Activated CD4-positive, CD25-positive, alpha-beta regulatory T cell treated with anti-CD3 and anti-CD28 coated beads, Interleukin-2, amount 50 U/mL, for 16 hours (primary cell): ENCODE results near the gene OMG.
"Not testable (repeated sequence)": the region's sequence is repeated elsewhere in the genome, so short reads cannot be mapped to it uniquely, and the experiment has no call there.

Experiments used
- DNase-seq: peaks from one replicate; pipeline ENCODE4 v3.0.0-alpha.2; 2020; ENCODE audit warnings: low read depth, low spot score

The OMG gene

GRCh38 chr17:31308372-31309334, 11.6 kb upstream of the OMG start:
- no peak for DNase-seq

GRCh38 chr17:31307640-31308039, 10.6 kb upstream of the OMG start:
- DNase-seq: no peak

DNA sequence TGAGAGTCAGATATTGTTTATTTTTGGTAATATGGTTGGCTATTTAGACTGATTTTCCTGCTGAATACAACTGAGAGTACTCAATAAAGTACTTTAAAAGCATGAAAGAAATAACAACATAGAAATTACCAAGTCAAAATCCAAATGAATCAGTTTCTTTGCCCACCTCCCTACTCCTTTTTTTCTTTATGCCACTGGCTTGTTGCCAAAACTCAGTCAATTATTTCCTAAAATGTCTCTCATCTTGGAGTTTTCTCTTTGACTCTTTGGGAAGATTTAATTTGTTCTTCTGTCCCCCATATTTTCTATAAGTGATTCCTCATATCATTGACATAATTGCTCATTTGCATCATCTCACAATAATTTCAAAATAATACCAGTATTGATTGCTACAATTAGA, 2.6 kb upstream of the OMG start:
- DNase-seq: no peak

- DNase-seq: no peak
Observed at GRCh38 chr17:31296142-31296541, 897 bp downstream of the OMG start.

DNA sequence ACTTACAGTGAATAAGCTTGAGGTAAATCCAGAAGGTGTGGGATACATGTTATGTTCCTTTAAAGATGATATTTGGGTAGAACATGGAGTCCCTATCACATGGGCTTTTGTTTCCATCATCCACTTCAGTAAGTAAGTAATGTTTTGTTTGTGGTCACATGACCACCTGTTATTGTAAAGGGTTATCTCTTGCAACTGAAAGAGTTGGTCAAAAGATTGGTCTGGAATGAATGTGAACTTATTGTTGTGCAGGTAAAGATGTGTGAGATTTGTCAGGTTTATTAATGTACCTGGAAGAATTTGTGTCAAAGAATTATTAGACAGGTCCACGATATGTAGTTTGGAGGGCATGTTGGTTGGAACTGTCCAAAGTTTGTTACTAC, 1.6 kb downstream of the OMG start:
- DNase-seq: no peak

GRCh38 chr17:31294820-31295488, 2.1 kb downstream of the OMG start:
- no peak for DNase-seq

DNA sequence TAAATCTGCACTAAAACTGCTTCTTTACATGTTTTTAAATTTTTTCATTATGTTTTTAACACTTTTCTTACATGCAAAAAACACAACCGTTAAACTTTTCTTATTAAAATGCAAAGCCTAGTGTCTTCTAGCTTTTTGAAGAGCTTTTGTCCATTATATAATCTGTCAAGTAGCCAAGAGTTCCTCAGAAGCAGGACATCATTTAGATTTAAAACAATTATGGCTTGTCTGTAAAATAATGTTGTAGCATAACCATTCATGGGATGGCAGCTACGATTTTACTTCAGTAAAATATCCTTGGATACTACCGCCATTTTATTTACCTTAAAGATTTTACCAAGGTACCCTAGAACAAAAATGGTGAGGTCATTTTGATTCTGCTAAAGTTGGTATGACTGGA, 2.8 kb downstream of the OMG start:
- no peak for DNase-seq

DNA sequence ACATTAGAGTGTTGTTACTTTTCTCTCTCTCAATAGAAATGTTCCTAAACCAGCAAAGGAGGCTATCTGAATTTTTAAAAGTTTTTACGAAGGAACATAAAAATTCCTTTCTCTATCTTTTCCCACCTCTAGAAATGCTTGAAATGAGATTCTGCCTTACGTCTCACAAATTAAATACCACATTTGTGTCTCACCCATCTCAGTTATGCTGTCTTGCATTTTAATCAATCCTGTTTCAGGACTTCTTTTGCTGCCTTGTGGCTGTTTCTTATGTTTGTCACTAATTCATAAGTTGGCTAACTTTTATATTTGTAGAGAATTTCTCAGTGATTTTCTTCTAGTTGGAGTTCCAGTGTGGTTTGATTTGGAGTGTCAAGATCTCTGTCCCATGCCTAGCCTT, 3.5 kb downstream of the OMG start:
- DNase-seq: no peak

- DNase-seq: no peak
Observed at GRCh38 chr17:31291820-31292219, 5.2 kb downstream of the OMG start.

DNA sequence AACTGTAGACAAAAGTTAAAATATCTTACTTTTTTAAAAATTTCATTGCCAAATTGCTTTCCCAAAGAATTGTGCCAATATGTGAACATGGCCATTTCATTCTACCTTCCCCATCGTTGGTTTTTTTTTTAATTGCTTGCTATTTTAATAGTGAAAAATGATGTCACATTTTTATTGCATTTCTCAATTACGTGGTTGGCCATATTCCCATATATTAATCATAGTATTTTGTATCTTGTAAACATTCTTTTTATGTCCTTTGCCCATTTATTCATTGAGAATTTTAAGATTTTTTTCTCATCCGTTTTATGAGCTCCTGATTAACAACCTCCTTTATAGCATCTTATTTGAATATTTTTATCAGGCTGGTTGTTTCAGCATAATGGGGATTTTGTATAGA, 7.2 kb downstream of the OMG start:
- no peak for DNase-seq

DNA sequence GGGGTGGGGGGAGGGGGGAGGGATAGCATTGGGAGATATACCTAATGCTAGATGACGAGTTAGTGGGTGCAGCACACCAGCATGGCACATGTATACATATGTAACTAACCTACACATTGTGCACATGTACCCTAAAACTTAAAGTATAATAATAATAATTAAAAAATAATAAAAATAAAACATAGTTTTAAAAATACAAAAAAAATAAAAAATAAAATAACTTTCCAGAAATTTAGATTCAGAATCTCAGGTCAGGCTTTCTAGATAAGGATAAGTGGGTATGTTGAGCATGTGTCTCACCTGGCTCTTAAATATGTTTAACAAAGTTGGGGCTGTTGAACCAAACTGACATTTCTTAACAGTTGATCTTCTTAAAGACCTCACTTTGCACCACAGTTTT, 9.1 kb downstream of the OMG start:
- DNase-seq: not testable (repeated sequence)

GRCh38 chr17:31286587-31286986, 10.5 kb downstream of the OMG start:
- DNase-seq: no peak

DNA sequence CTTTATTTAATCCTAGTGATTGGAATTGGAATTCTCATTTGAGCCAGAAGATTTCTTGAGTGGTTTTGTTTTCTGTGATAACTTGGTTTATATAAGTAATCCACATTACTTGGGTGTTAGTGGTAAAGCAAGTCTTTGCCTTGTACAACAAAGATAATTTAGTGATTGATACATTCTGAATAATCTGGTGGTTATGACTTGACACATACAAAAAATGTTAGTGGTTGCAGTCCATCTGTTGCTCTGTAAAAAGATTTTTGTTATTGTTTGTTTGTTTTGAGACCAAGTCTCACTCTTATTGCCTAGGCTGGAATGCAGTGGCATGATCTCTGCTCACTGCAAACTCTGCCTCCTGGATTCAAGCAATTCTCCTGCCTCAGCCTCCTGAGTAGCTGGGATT, 13.2 kb downstream of the OMG start:
- no peak for DNase-seq

- DNase-seq: no peak
Observed at GRCh38 chr17:31281061-31281460, 16.0 kb downstream of the OMG start.

DNA sequence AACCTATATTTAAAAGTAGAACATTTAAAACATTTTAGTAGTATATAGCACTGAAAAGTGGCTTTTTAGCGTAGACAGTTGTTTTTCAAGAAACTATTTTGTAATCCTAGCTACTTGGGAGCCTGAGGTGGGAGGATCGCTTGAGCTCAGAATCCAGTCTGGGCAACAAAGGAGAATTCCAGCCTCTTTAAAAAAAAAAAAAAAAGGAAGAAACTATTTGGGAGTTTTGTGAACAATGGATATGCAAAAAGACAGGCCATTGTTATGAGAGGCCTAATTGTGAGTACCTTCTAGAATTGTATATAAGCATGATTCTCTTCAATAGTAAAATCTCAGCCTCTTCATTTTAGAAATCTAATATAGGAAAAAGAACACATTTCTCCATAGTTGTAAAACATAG, 17.6 kb downstream of the OMG start:
- DNase-seq: no peak

GRCh38 chr17:31275116-31275515, 21.9 kb downstream of the OMG start:
- DNase-seq: no peak

DNA sequence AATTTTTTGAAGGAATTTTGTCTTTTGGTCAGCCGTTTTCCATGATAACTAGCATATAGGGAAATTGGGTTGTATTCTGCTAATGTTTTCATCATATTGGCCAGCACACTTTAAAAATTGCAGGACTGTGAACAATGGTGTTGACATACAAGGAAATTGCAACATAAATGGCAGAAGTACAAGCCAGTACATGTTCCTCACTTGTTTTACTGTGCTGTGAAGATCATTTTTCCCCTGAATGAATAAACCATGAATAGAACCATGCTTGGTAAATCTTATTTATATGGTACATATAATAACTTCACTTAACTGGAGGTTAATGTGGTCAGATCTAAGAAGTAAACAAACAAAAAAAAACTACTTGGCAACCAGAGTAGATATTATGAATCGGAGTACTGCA, 22.8 kb downstream of the OMG start:
- no peak for DNase-seq

GRCh38 chr17:31273516-31273915, 23.5 kb downstream of the OMG start:
- DNase-seq: no peak

DNA sequence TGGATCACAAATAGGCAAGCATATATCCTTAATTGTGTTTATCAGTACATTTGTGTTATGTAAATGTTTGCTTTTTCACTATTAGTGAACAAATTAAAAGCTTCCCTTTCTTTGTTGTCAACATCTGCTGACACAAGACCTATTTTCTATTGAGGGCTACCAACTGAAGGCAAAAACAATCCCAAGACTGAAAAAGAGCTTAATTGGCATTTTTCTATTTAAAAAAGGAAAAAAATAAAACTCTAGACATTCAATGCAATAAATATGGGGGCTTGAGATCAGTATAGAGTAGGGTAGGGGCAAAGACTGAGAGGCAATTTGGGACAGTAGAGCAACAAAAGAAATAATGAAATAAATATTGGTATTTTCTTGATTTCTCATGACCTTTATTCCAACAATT, 24.2 kb downstream of the OMG start:
- DNase-seq: no peak

- no peak for DNase-seq
Observed at GRCh38 chr17:31272236-31272635, 24.8 kb downstream of the OMG start.

DNA sequence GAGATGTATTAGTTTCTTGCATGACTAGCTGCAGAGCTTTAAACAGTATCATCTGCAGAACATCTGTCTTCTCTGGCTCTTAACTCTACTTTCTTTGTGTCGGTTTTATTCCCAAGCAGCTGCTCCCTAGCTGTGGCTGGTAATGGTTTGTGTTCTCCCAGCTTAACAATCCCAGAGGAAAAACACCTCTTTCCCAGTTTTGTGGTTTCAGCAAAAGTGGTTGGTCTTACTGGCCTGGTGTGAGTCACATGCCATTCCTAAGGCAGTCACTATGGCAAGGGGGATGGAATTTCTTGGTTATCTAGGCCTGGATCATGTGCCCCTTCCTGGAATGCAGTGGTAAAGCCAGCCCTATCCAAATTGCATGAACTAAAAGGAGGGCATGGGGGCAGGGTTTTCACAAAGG, 27.5 kb downstream of the OMG start:
- no peak for DNase-seq

- no peak for DNase-seq
Observed at GRCh38 chr17:31269036-31269577, 27.9 kb downstream of the OMG start.

DNA sequence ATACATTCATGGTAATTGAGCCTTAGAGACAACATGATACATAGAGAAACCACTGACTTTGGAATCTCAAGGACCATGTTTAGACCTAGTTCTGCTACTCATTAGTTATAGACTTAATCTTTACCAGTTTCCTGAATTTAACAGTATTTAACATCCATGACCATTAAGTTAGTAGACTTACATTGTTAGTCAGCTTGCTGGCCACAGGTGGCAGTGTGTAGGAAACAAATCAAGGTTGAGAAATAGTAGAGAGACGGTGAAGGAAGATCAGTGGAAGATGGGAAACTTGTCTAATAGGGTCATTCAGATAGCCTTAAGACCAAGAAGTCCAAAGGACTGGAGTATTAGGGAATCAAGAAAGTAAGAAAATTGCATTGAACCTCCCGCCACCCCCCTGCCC, 31.0 kb downstream of the OMG start:
- no peak for DNase-seq
